GM18907 (cell line): ENCODE measurements around the gene OTUD3.
"Not testable (repeated sequence)": the region's sequence is repeated elsewhere in the genome, so short reads cannot be mapped to it uniquely, and the experiment has no call there.

Experiments
- ATAC-seq: cut with Tn5 transposase; IDR thresholded peaks from one replicate; pipeline ENCODE4 v1.9.1; 2021; ENCODE audit warnings: mild to moderate bottlenecking, moderate library complexity; ENCODE audit not compliant: unreplicated experiment

OTUD3 gene

DNA sequence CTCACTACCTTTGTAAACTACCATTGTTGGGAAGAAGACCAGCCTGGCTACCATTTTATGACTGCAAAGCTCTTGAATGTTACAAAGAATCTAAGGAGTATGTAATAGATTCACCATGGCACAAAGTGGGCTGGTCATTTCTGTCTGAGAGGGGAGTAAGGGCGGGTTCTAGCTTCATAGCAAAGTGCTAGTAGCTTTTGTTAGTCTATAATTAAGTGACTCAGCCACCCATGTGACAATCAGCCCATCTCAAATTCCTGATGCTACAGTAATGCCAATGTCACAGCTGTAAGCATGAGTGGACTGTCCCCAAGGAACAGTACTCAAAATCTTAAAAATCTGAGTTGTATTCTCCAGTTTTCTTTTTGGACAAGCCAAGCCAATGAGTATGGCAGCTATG is 15.4 kb upstream of the OTUD3 start:
- no peak for ATAC-seq

DNA sequence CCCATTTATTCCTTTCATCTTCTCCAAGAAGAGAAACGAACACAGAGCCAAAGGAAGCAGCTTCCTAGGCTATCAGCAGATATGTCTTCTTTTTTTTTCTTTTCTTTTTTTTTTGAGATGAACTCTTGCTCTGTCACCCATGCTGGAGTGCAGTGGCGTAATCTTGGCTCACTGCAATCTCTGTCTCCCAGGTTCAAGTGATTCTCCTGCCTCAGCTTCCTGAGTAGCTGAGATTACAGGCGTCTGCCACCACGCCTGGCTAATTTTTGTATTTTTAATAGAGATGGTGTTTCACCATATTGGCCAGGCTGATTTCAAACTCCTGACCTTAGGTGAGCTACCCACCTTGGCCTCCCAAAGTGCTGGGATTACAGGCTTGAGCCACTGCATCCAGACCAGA is 13.6 kb upstream of the OTUD3 start:
- not testable (repeated sequence) for ATAC-seq

DNA sequence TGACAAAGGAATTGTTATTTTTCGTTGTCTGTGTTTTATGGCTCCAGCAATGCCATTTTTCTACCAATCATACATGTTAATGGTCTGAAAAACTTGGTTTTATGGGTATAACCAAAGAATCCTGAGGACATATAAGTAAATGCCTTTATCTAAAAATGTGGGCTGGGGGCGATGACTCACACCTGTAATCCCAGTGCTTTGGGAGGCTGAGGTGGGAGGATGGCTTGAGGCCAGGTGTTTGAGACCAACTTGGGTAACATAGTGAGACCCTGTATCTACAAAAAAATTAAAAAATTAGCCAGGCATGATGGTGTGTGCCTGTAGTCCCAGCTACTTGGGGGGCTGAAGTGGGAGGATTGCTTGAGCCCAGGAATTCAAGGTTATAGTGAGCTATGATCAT is 12.7 kb upstream of the OTUD3 start:
- ATAC-seq, result not testable (repeated sequence)

DNA sequence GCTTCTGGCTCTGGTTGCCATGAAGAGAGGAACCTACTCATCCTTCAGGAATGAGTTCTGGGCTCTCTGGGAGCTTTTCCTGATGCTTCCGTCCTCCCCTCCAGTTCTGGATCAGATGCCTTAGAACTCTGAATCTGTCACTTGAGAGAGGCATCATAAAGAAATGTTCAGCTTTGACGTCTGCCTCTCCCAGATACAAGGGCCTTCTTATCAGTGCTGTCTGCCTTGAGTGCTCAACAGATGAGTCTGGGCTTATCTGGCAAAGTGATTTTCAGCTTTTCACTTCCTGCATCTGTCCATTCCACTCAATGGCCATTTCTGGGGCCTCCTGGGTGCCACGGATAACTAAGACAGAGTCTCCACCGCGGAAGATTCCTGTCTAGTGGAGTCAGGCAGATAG is 12.3 kb upstream of the OTUD3 start:
- ATAC-seq, result no peak

DNA sequence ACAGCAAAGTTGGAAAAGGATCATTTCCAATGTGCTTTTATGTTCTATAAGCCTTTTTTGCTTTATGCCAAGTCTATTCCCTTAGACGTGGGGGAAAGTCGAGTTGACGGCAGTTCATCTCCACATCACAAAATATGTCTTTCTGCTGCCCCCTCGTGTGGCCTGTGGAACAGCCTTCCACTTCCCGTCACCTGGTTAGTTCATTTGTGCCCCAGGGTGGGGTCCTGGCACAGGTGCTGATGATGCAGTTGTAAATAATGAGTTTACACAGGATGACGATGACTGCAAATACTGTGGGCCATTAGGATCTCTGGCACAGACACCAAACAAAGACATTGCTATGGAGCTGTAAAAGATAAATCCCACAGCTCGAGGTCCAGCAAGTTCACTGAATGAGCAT is 10.0 kb upstream of the OTUD3 start:
- no peak for ATAC-seq

DNA sequence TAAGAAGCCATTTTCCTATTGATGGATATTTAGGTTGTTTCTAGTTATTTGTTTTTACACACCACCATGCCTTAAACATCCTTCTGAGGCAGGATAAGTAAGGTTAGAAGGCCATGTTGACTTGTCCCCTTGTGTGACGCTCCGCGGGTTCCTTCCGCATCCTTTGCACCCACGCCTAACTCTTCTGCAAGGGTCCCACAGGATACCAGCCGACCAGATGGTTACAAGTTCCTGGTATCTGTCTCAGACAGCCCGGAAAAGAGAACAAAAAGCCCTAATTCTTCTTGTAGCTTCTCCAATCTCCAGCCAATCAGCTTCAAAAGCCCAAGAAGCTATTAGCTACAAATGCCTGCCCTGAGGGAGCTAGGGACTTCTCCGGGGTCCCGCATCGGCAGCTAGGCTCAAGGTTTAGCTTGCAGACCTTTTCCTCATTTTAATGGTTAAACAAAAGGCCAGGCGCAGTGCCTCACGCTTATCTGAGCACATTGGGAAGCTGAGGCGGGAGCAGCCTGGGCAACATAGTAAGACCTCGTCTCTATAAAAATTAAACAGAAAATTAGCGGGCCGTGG is 4.9 kb upstream of the OTUD3 start:
- ATAC-seq, result no peak

DNA sequence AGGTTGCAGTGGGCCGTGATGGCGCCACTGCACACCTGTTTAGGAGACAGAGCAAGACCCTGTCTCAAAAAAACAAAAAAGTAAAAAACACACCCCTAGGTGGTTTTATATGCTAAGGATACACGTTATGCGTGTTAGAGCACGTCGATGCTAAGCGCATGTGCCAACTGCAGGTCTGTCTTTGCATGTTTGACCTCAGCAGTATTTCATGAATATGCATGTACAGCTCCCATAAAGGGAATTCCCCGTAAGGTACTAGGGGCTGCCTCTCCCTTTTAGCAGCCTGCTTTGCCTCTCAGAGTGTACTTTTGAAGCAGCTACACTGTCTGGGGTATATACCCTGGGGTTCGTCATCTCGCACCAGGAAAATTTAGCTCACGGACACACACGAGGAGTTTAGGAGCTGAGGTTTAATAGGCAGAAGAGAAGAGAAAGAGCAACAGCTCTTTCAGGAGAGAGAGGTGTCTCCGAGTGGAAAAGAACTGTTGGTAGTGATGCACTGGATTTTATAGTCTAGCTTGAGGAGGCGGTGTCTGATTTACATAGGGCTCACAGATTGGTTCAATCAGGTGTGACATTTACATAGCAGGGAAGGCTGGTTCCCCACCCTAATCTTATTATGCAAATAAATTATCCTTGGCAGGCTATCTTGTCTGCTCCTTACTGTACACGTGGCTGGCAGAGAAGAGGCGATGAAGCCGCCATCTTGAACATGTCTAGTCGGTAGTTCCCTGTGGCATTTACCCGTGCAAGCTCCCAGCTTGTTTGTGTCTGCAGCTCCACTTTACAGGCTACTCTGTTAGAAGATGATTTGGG is 4.2 kb upstream of the OTUD3 start:
- no peak for ATAC-seq

DNA sequence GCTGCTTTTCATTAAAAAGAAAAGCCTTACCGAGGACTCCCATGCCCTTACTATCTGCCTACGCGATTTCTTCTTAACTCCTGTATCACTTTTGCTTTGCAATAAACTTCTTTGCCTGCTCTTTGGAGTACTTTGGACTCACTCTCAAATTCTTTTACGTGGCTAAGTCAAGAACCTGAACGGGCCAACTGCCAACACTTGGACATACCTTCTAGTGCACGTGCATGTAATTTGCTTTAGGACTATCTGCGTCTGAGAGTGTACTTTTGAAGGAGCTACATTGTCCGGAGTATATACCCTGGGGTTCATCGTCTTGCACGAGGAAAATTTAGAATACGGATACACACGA is 3.6 kb upstream of the OTUD3 start:
- no peak for ATAC-seq

DNA sequence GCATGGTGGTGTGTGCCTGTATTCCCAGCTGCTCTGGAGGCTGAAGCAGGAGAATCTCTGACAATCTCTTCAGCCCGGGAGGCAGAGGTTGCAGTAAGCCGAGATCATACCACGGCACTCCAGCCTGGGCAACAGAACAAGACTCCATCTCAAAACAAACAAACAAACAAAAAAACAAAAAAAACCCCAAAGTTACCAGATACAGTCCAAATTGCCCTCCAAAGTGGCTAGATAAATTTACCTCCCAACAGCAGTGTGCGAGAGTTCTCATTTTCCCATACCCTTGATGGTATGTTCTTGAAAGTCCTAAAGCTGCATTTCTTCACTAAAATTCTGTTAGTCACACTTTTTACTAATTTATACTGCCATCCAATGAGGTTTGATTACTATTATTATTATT is 3.0 kb upstream of the OTUD3 start:
- no peak for ATAC-seq

DNA sequence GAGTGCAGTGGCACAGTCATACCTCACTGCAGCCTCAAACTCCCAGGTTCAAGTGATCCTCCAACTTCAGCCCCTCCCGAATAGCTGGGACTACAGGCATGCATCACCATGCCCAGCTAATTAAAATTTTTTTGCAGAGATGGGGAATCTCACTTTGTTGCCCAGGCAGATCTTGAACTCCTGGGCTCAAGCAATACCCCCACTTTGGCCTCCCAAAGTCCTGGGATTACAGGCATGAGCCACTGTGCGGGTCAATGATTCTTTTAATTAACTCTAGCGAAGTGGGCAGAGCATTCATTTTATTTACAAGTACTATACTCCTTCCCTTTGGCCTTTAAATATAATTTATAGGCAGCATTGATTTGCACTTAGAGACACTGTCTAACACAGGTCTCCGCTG is 2.5 kb upstream of the OTUD3 start:
- ATAC-seq, result no peak

DNA sequence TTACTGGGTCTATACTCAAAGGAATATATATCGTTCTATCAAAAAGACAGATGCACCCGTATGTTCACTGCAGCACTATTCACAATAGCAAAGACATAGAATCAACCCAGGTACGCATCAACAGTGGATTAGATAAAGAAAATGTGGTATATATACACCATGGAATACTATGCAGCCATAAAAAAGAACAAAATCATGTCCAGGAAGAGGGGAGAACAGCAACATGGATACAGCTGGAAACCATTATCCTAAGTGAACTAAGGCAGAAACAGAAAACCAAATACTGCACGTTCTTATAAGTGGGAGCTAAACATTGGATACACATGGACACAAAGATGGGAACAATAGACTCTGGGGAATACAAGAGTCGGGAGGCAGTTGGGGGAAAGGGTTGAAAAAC is 1.4 kb upstream of the OTUD3 start:
- ATAC-seq, result not testable (repeated sequence)

DNA sequence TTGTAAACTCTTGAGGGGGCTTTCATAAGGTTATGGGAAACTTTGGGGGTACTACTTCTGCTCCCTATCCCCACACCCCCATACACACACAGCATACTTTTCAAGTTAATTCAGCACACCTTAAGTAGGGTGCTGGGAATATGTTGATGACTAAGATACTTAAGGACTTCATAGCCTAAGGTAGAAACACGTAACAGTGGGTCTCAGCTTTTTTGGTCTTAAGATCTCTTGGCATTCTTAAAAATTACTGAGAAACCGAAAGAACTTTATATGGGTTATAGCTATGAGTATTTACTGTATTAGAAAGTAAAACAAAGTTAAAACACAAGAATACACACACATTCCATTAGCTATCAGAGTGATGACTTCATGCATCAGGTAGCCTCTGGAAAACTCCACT is 2.1 kb downstream of the OTUD3 start:
- ATAC-seq, result no peak

DNA sequence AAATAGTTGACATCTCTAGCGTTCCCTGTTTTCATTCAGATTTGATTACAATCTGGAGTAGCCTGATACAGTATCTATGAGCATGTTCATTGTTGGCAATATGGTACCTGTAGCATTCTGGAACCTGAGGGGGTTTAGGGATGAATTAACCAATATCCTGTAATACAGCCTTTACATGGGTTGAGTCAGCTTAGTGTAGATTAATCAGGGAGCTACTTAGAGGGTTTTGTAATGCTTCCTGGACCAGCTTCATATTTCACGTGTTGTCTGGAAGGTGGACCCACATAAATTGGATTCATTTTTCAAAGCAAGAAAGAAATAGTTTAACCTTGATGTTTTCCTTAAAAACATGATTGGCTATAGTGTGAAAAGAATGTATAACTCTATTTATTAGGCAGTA is 3.6 kb downstream of the OTUD3 start:
- no peak for ATAC-seq

DNA sequence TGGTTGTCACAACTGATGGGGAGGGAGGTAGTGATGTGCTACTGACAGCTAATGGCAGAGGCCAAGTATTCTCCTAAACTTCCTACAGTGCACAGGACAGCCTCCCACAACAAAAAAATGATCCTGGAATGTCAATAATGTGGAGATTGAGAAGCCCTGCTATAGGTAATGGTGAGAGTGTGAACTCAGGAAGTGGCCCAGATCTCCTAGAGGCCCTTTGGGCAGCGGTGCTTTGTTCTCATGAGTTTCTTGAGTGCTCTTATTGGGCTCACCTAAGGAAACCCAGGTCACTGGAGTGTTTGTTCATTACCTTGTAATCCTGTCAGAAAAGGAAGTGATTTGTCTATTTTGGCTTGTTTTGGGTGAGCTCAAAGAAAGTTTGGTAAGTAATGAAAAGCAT is 5.9 kb downstream of the OTUD3 start:
- ATAC-seq, result no peak

DNA sequence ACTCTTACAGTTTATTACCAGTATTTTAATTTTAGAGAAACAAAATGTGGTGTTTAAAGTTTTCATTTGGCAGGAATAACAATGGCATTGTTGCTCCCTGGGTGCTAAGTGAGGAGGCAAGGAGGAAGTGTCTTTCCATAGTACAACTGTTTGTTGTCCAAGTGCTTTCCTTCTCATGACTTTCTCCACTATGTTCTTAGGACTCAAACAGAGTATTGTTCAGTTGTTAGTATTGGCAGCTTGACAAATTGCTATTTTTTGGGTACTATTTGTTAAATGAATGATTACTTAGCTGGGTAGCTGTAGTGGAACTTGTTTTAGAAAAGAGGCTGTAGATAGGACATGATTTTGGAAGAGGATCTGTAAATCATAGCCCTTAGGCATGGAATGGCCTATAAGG is 7.5 kb downstream of the OTUD3 start:
- no peak for ATAC-seq

DNA sequence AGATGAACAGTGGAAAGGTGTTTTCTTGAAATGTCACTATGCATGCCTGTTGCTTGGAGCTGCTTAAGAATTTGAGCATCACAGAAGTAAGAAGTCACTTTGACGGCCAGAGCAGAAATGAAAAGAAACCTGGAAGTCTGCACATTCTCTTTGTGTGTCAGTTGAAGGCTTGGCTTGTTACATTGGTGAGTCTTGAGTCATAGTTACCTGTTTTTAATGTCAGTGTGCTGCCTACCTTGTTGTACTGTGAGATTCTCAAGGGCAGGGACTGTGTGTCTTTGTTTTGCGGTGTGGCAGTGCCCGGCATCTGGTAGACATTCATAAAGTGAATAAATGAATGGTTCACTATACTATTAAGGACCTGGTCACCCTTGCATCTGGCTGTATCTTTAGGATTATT is 9.9 kb downstream of the OTUD3 start:
- no peak for ATAC-seq

DNA sequence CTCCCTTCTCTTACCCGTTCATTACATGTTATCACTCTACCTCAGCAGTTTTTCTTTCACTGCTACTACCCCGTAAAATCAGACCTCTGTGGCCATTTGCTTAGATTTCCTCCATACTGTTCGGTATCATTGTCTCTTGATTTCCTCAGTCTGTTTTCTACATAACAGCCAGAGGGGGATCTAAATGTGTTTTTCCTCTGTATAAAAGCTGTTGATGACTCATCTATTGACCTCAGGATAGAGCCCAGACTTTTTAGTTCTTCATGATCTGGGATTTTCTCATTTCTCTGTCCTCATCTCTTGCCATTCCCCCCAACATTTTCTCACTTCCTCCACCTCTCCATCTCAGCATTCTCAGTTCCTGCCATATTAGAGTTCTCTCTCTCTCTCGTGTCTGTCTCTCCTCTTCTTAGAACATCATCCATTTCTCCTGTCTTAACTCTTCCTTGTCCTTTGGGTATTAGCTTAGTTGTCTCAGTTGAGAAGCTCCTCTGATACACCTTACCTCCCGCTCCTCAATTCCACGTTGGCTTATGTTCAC is 10.5 kb downstream of the OTUD3 start:
- ATAC-seq, result no peak

DNA sequence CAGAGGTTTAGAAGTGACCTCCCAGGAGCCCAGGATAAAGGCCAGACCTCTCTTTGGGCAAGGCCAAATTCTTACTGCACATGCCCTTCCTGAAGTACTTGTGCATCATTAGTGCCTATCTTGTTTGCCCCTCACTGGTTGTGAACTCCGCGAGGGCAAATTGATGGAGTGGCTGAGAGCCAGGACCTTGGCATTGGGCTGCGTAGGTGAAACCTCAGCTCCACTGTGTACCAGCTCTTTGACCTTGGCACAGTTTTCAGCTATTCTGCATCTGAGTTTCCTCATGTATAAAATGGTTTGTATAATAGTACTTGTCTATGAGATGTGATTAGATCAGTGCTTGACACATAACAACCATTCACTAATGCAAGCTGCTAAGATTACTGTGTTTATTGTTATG is 11.5 kb downstream of the OTUD3 start:
- ATAC-seq, result no peak

DNA sequence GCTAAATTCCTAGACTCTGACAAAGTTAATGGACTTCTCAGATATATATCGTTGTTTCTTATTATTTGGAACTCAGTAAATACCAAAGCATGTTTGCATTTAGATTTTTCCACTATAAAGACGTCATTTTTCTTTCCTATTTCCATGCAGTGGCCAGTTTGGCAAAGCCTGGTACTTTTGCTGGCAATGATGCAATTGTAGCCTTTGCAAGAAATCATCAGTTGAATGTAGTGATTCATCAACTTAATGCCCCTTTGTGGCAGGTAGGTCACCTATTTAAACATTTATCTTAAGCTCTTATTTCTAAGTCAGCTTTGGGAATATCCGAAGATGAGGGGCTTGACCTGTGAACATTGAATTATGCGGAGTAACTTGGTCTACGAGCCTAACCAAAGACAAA is 12.0 kb downstream of the OTUD3 start:
- ATAC-seq, result no peak

DNA sequence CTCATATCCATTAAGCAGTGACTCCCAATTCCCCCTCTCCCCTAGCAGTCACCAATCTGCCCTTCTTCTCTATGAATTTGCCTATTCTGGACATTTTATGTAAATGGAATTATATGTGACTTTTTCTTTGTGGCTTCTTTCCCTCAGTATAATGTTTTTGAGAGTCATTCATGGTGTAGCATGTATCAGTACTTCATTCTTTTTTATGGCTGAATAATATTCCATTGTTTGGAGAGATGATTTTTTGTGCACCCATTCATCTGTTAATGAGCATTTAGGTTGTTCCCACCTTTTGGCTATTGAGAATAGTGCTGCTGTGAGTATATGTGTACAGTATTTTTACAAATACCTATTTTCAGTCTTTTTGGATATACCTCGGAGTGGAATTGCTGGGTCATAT is 19.5 kb downstream of the OTUD3 start:
- no peak for ATAC-seq

DNA sequence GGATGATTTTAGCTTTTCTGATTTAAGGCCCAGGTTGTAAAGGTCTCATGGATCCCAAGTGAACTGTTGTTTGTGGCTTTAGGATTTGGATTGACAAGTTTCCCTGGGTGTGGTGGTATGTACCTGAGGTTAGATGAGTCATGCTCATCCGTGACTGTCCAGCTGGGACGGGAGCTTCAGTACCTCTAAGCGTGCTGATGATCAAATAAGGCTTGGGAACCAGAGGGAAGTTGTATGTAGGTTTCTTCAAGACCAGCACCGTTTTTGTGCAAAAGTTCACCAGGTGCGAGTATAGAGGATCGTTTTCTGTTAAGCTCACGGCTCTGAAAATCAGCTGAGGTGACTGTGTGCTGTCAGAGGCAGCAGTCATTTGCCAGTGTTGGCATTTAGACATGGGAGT is 21.4 kb downstream of the OTUD3 start:
- no peak for ATAC-seq

DNA sequence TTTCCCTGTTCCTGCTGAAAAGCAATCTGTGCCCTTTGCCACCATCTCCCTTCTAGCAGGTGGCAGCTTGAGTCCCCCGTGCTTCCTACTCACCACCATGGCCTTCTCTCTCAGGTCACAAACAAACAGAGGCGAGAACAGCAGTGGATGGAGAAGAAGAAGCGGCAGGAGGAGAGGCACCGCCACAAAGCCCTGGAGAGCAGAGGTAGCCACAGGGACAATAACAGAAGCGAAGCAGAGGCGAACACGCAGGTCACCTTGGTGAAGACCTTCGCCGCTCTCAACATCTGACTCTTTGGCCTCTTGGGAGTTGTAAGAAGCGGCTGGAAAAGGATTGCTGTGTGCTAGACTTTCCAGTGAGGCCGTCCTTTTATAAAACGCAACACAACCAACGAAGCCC is 25.3 kb downstream of the OTUD3 start:
- no peak for ATAC-seq

DNA sequence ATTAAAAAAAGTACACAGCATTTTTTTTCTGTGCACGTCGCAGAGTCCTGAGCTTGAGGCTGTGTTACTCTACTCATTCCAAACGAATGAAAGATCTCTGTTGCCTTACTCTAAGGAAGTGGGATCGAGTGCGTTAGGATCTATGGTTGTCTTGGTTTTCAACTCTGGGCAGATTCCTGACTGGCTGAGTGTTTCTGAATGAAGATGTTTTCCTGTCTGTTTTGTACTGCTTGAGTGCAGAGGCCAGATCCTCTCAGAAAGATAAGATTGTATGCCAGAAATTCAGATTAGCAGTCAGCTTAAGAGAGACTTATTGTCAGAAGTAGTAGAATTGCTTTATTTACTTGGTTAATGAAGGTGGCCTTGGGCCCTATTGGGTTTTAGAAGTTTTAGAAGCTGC is 27.2 kb downstream of the OTUD3 start:
- ATAC-seq, result no peak
